GM12873 (cell line): Measurements from ENCODE around the gene RACK1.

Experiments
- CTCF ChIP-seq: IDR thresholded peaks from 2 replicates; pipeline ENCODE4 v1.5.1; 2012; ENCODE audit warnings: low read depth, mild to moderate bottlenecking, moderate library complexity, low read length, control low read depth; ENCODE audit not compliant: insufficient read depth; ENCODE audit errors: missing control alignments

RACK1 gene

GRCh38 chr5:181236954-181237641, 6.6 kb downstream of the RACK1 start:
- no peak for TF ChIP-seq CTCF

- TF ChIP-seq CTCF, result no peak
These were observed 7.2 kb downstream of the RACK1 start for GRCh38 chr5:181236471-181236870.

- TF ChIP-seq CTCF, result no peak
These were observed 7.9 kb downstream of the RACK1 start for GRCh38 chr5:181235689-181236366.

GRCh38 chr5:181235323-181235688, 8.4 kb downstream of the RACK1 start:
- TF ChIP-seq CTCF, result no peak

- TF ChIP-seq CTCF, result no peak
These were observed 9.0 kb downstream of the RACK1 start for GRCh38 chr5:181234455-181235306.

- TF ChIP-seq CTCF, result no peak
These were observed 9.8 kb downstream of the RACK1 start for GRCh38 chr5:181233801-181234454.
